ENCODE data around the gene REN. TPM values are rescaled to one million over a fixed set of nuclear protein-coding genes. Genes with fewer than 3 reads are reported as not detected.

Gene REN
- total and polyA plus RNA-seq, 2 of the 13 experiments (the other 11 are each of a cell fraction or from before 2014, with no cell fraction given): not detected

GRCh38 chr1:204212715-204213114 lies 46.6 kb upstream of the REN start:
- WGBS (ENCODE audit: low lambda C conversion rate): 97% methylated on average over 3 of the region's 3 CpGs
- BruUV-seq (replicated peaks): no TSS peak
- Histone ChIP-seq H3K4me3 (replicated peaks in 1 of 3; ENCODE audit: insufficient read depth in 1 of 3, low read depth in 2 of 3, low read length in 3 of 3) (peak overlapping the region in 2 of 3 experiments; percentile 57 to 84; a peak in 3 of 6 replicates), H2AFZ (ENCODE audit: low read length) (no peak overlapping the region), H4K20me1 (ENCODE audit: insufficient read depth, low read length) (peaks cover 3% of the 10 kb centered on the region; the same call in 1 of the 2 replicates), H3K4me2 (ENCODE audit: low read depth, low read length) (peak overlapping the region; percentile 83), H3K4me1 (ENCODE audit: insufficient read depth, low read length) (peaks cover 41% of the 10 kb centered on the region), H3K9ac (ENCODE audit: insufficient read depth, low read depth, low read length) (peak overlapping the region; percentile 56; the same call in 1 of the 2 replicates), H3K27me3 (ENCODE audit: control insufficient read depth in 1 of 2, insufficient read depth in 2 of 2, low read length in 2 of 2) (no peaks in the 10 kb centered on the region; a peak in 1 of 5 replicates), H3K9me3 (ENCODE audit: low read length) (no peaks in the 10 kb centered on the region), H3K79me2 (ENCODE audit: insufficient read depth, low read length) (peaks cover 13% of the 10 kb centered on the region), H3K27ac (ENCODE audit: extremely low read length, insufficient read depth, low read length) (no peak overlapping the region), H3K36me3 (replicated peaks in 1 of 2; ENCODE audit: control insufficient read depth in 1 of 2, insufficient read depth in 2 of 2, low read length in 2 of 2) (no peaks in the 10 kb centered on the region)
- intact Hi-C loops (cut with micrococcal nuclease; ENCODE audit: unreplicated experiment) (loop anchor here (5.0 kb wide), 1 partner anchor 350 kb away; the partner anchor contains the start of gene SNRPE), in situ Hi-C loops (cut with HindIII; ENCODE audit: extremely low pct_ligation_motif_present, low pct_unique_long_range_greater_than_20kb) (loop anchor here (5.0 kb wide), 2 partner anchors 55 to 150 kb away; no protein-coding TSS in a partner anchor)
- ChIA-PET POLR2A (no interaction called here), CTCF (ENCODE audit: low intra/inter-chr PET ratio, low total read pairs) (interaction anchor here (3.7 kb wide), 1 partner anchor 151 kb away, joined by 29 read pairs; no protein-coding TSS in a partner anchor)
- FAIRE-seq: no peak
- DNase-seq (ENCODE audit: low spot score): no peak
- no peak for ATAC-seq
- TF ChIP-seq ZMYM3 (CRISPR knock-in tag; IDR thresholded peaks at IDR 0.05) (peak; percentile 86), BCLAF1 (IDR thresholded peaks at IDR 0.05) (no peak), DMAP1 (CRISPR knock-in tag; IDR thresholded peaks at IDR 0.05) (no peak), FOXC1 (CRISPR knock-in tag; IDR thresholded peaks at IDR 0.05; ENCODE audit: borderline replicate concordance) (no peak), KLF12 (CRISPR knock-in tag; IDR thresholded peaks at IDR 0.05; ENCODE audit: borderline replicate concordance) (no peak), ZBTB46 (CRISPR knock-in tag; IDR thresholded peaks at IDR 0.05; ENCODE audit: borderline replicate concordance) (no peak), E2F5 (CRISPR knock-in tag; conservative IDR thresholded peaks at IDR 0.05) (no peak), ZNF510 (CRISPR knock-in tag; IDR thresholded peaks at IDR 0.05; ENCODE audit: low read depth) (no peak), NRL (CRISPR knock-in tag; IDR thresholded peaks at IDR 0.05; ENCODE audit: borderline replicate concordance) (no peak), ZNF687 (CRISPR knock-in tag; IDR thresholded peaks at IDR 0.05) (no peak)

All from HepG2 (cell line).